Activated CD4-positive, alpha-beta T cell treated with anti-CD3 and anti-CD28 coated beads, Interleukin-10, Interleukin-2, amounts not matched to agents 100 ng/mL and 50 ng/mL, durations not matched to agents 16 hours and 8 hours (primary cell): ENCODE data around the gene GUCY2D.
A peak's percentile ranks its signal among the peaks of the same experiment; 100 is the strongest.
"Not testable (repeated sequence)": the region's sequence is repeated elsewhere in the genome, so short reads cannot be mapped to it uniquely, and the experiment has no call there.

Experiments
- DNase-seq: peaks from one replicate; pipeline ENCODE4 v3.0.0-alpha.2; 2020

Gene GUCY2D

GRCh38 chr17:8019166-8019565 lies 16.8 kb downstream of the GUCY2D start:
- no peak for DNase-seq

- no peak for DNase-seq
Observed at GRCh38 chr17:8019665-8020650, 17.5 kb downstream of the GUCY2D start.

- DNase-seq = no peak
Observed at GRCh38 chr17:8020776-8021564, 18.6 kb downstream of the GUCY2D start.

GRCh38 chr17:8021565-8022359 lies 19.3 kb downstream of the GUCY2D start:
- no peak for DNase-seq

- no peak for DNase-seq
Observed at GRCh38 chr17:8022360-8023003, 20.1 kb downstream of the GUCY2D start.

- not testable (repeated sequence) for DNase-seq
Observed at GRCh38 chr17:8024161-8024560, 21.7 kb downstream of the GUCY2D start.

- DNase-seq = no peak
Observed at GRCh38 chr17:8025176-8025911, 22.9 kb downstream of the GUCY2D start.

GRCh38 chr17:8029121-8029520 lies 26.7 kb downstream of the GUCY2D start:
- DNase-seq = no peak

GRCh38 chr17:8031261-8031661 lies 28.8 kb downstream of the GUCY2D start:
- no peak for DNase-seq

GRCh38 chr17:8031950-8032349 lies 29.5 kb downstream of the GUCY2D start:
- DNase-seq = no peak

- no peak for DNase-seq
Observed at GRCh38 chr17:8032442-8032841, 30.0 kb downstream of the GUCY2D start.

GRCh38 chr17:8038954-8039610 lies 36.7 kb downstream of the GUCY2D start, which contains the start of gene ALOX15B:
ALOX15B (plus strand) TSS chr17:8039059; CDS start chr17:8039156, 97 bp downstream.
- no peak for DNase-seq

GRCh38 chr17:8039611-8040168 lies 37.3 kb downstream of the GUCY2D start:
- no peak for DNase-seq

GRCh38 chr17:8041249-8041928 lies 39.0 kb downstream of the GUCY2D start:
- DNase-seq = peak; percentile 58

- DNase-seq = no peak
Observed at GRCh38 chr17:8041979-8042378, 39.6 kb downstream of the GUCY2D start.

- DNase-seq = no peak
Observed at GRCh38 chr17:8044819-8045810, 42.7 kb downstream of the GUCY2D start.

GRCh38 chr17:8046306-8046928 lies 44.0 kb downstream of the GUCY2D start:
- no peak for DNase-seq
